Erythroblast (primary cell): ENCODE measurements around the gene TXNDC8.

Experiments used
- DNase-seq, 2 experiments: peaks; one replicate each; lab custom pipeline; 2025; lab: John Stamatoyannopoulos, UW
- GATA1 ChIP-seq: IDR thresholded peaks from 2 replicates; pipeline ENCODE4 v1.6.1; 2011; ENCODE audit warnings: low read depth, mild to moderate bottlenecking, control low read depth, low read length, moderate library complexity
- POLR2A ChIP-seq: IDR thresholded peaks from 2 replicates; pipeline ENCODE4 v1.6.1; 2011; ENCODE audit warnings: mild to moderate bottlenecking, low read length

The TXNDC8 gene

GRCh38 chr9:110338143-110338542, 480 bp upstream of the TXNDC8 start:
- no peak for DNase-seq
- TF ChIP-seq POLR2A (no peak), GATA1 (no peak)

DNA sequence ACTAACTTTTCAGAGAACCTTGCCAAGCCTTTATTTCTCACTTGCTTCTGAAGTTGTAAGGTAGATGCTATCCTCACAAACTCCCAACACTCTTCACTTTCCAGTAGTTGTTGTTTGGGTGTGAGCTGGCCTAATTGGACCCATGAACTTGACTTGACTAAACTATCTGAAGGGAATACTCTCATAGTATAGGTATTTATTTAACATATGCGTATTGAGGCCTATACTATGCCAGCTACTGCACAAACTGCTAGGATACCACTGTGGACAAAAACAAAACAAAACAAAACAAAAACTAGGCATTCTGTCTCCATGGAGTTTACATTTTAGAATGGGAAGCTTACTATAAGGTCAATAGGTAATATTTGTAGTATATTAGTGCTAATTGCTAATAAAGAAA, 1.3 kb downstream of the TXNDC8 start:
- no peak for TF ChIP-seq GATA1
- no peak for TF ChIP-seq POLR2A
- DNase-seq = no peak

DNA sequence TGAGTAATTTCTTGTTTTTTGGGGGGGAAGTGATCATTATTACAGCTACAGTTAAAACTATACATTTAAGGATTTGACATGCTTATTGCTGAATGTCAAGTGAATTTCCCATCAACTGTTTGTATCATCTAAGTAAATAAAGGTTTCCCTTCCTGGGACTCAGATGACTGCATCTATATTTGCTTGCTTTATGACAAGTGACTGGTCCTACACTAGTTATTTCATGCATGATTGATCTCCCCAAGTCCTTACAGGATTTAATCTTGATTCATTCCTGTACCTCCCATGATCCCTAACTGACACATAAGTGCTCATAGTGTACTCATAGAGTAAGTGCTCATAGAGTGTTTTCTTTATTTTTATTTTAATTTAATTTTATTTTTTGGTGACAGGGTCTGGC, 2.8 kb downstream of the TXNDC8 start:
- DNase-seq = no peak
- TF ChIP-seq POLR2A (no peak), GATA1 (no peak)

DNA sequence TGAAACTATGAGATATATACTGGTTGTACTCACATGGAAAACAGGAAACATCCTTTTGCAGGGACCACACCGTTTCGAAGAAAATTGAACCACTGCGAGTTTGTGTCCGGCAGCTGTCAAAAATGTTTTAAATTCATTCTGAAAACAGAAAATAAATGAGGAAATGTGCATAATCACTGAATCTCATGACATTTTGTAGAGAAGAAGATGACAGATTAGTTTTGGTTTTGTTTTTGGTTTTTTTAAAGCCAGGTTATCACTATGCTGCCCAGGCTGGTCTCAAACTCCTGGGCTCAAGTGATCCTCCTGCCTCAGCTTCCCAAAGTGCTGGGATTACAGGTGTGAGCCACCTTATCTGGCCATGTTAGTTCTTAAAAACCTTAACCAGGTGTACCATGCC, 3.5 kb downstream of the TXNDC8 start:
- DNase-seq = no peak
- TF ChIP-seq POLR2A (no peak), GATA1 (no peak)

DNA sequence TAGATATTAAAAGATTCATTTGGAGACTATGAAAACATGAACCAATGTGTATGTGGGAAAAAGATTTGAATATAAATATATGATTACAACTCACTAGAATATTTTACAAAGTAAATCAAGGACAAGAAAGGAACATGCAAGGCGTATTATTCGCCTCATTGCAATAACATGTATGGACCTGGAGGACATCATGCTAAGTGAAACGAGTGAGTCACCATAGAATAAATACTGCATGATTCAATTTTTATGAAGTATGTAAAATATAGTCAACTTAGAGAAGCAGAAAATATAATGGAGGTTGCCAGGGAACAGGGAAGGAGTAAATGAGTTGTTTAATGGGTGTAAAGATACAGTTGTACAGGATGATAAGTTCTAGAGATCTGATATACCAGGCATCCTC, 4.9 kb downstream of the TXNDC8 start:
- DNase-seq = no peak
- TF ChIP-seq GATA1 = no peak
- no peak for TF ChIP-seq POLR2A

- DNase-seq = no peak
- TF ChIP-seq POLR2A = no peak
- TF ChIP-seq GATA1 = no peak
These were observed 7.1 kb downstream of the TXNDC8 start for GRCh38 chr9:110330484-110331105.

GRCh38 chr9:110329639-110330230, 7.9 kb downstream of the TXNDC8 start:
- DNase-seq = no peak
- TF ChIP-seq POLR2A (no peak), GATA1 (no peak)

GRCh38 chr9:110328763-110329162, 8.9 kb downstream of the TXNDC8 start:
- DNase-seq = no peak
- TF ChIP-seq GATA1 = no peak
- no peak for TF ChIP-seq POLR2A

DNA sequence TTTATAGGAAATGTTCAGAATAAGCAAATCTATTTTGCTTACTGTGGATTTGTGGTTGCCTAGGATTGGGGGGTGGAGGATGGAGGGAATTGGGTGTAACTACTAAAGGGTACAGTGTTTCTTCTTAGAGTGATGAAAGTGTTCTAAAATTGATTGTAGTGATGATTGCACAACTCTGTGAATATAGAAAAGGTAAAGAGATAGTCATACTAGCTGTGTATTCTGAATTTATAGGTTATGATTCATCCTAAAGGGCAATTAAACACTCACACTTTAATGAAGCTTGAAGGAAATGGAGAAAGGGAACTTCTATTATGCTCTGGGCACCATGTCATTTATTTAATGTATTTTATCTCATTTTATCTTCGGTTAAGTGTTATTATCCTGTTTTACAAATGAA, 9.9 kb downstream of the TXNDC8 start:
- no peak for DNase-seq
- no peak for TF ChIP-seq GATA1
- no peak for TF ChIP-seq POLR2A

- no peak for DNase-seq
- TF ChIP-seq GATA1 = no peak
- no peak for TF ChIP-seq POLR2A
These were observed 13.8 kb downstream of the TXNDC8 start for GRCh38 chr9:110323818-110324217.

- DNase-seq = no peak
- no peak for TF ChIP-seq GATA1
- no peak for TF ChIP-seq POLR2A
These were observed 16.8 kb downstream of the TXNDC8 start for GRCh38 chr9:110320651-110321445.

DNA sequence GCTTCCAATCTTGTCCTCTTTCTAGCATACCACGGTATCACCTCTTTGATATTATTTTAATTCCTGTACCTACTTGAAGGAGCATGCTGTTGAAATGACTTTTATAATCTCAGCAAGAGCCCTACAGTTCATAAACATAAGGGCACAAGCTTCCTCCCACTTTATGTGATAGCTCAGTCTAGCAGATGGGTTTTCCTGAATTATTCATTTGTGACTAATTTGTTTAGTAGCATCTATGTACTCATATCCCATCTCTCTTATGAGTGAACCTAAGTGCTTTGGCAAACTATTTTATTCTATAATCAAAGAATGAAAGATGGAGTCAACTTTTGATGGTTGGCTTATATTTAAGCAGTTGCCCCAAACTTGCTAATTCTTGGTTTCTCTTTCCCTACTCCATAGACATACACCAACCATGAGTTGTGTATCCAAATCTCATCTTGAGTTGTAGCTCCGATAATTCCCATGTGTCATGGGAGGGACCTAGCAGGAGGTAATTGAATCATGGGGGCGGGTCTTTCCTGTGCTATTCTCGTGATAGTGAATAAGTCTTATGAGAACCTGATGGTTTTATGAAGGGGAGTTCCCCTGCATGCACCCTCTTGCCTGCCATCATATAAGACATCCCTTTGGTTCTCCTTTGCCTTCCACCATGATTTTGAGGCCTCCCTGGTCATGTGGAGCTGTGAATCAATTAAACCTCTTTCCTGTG, 17.7 kb downstream of the TXNDC8 start:
- no peak for DNase-seq
- TF ChIP-seq GATA1 = no peak
- no peak for TF ChIP-seq POLR2A

GRCh38 chr9:110317911-110318310, 19.8 kb downstream of the TXNDC8 start:
- no peak for TF ChIP-seq GATA1
- TF ChIP-seq POLR2A = no peak
- no peak for DNase-seq
